Neural progenitor cell (in vitro differentiated cells): ENCODE measurements around the gene EDN3.

Experiments
- CTCF ChIP-seq: fragments of 200-600 bp; sonication (generic); IDR thresholded peaks from 2 replicates; pipeline ENCODE4 v1.5.1; 2017; ENCODE audit warnings: antibody characterized with exemption, mild to moderate bottlenecking
- EZH2 ChIP-seq: fragments of 200-600 bp; sonication (generic); IDR thresholded peaks from 2 replicates; pipeline ENCODE4 v1.6.1; 2017; ENCODE audit warnings: antibody characterized with exemption, mild to moderate bottlenecking, moderate library complexity
- EZH2phosphoT487 ChIP-seq: fragments of 200-600 bp; sonication (generic); IDR thresholded peaks from 2 replicates; pipeline ENCODE4 v1.6.1; 2017; ENCODE audit warnings: antibody characterized with exemption

- no peak for TF ChIP-seq EZH2
- TF ChIP-seq CTCF = no peak
- TF ChIP-seq EZH2phosphoT487 = no peak
These were observed 8.8 kb downstream of the EDN3 start for GRCh38 chr20:59309218-59309617.
